GM13977 (cell line): ENCODE measurements around the gene ACTL10.
"Not testable (repeated sequence)": the region's sequence is repeated elsewhere in the genome, so short reads cannot be mapped to it uniquely, and the experiment has no call there.

Source experiments
- DNase-seq: peaks from one replicate; pipeline ENCODE4 v3.0.0; 2012; ENCODE audit warnings: low spot score
- CTCF ChIP-seq: IDR thresholded peaks from 2 replicates; pipeline ENCODE4 v1.5.1; 2012; ENCODE audit warnings: mild to moderate bottlenecking, control low read depth; ENCODE audit not compliant: insufficient read depth; ENCODE audit errors: extremely low read depth, missing control alignments
- in situ Hi-C: fragments of 300-500 bp; cut with MboI; formaldehyde crosslinking; loops from one replicate; pipeline ENCODE4 v1.12.0; 2022; ENCODE audit warnings: low sequenced_read_pairs, low pct_unique_long_range_greater_than_20kb, mixed read lengths, inconsistent platforms; ENCODE audit not compliant: unreplicated experiment

ACTL10 gene

GRCh38 chr20:33629533-33629932 is 37.2 kb upstream of the ACTL10 start:
- no peak for TF ChIP-seq CTCF
- DNase-seq = no peak
- in situ Hi-C loops = no loop called here

- no peak for DNase-seq
- in situ Hi-C loops = no loop called here
- no peak for TF ChIP-seq CTCF
Measured at GRCh38 chr20:33629979-33630378, 36.8 kb upstream of the ACTL10 start.

GRCh38 chr20:33630507-33630906 is 36.2 kb upstream of the ACTL10 start:
- in situ Hi-C loops = no loop called here
- TF ChIP-seq CTCF = no peak
- no peak for DNase-seq

- in situ Hi-C loops = not testable (repeated sequence)
Measured at GRCh38 chr20:33631910-33632309, 34.8 kb upstream of the ACTL10 start.

GRCh38 chr20:33635341-33635740 is 31.4 kb upstream of the ACTL10 start:
- no peak for DNase-seq
- TF ChIP-seq CTCF = no peak
- in situ Hi-C loops = no loop called here

More at GRCh38 chr20:33631910-33632309, 34.8 kb upstream of the ACTL10 start:
- not testable (repeated sequence) for DNase-seq

- no peak for DNase-seq
- in situ Hi-C loops = no loop called here
- TF ChIP-seq CTCF = no peak
Measured at GRCh38 chr20:33636776-33637175, 30.0 kb upstream of the ACTL10 start.

- in situ Hi-C loops = no loop called here
- DNase-seq = no peak
- no peak for TF ChIP-seq CTCF
Measured at GRCh38 chr20:33640287-33640686, 26.5 kb upstream of the ACTL10 start.
